Measurements from ENCODE around the gene ARHGAP26.
"Not testable (repeated sequence)": the region's sequence is repeated elsewhere in the genome, so short reads cannot be mapped to it uniquely, and the experiment has no call there.

ARHGAP26 gene

GRCh38 chr5:142970440-142971030 lies 200.4 kb downstream of the ARHGAP26 start:
- DNase-seq = no peak

GRCh38 chr5:142971303-142972013 lies 201.3 kb downstream of the ARHGAP26 start:
- DNase-seq = no peak

GRCh38 chr5:142972064-142972570 lies 201.9 kb downstream of the ARHGAP26 start:
- no peak for DNase-seq

GRCh38 chr5:142973932-142974331 lies 203.8 kb downstream of the ARHGAP26 start:
- no peak for DNase-seq

GRCh38 chr5:142974409-142974808 lies 204.2 kb downstream of the ARHGAP26 start:
- no peak for DNase-seq

GRCh38 chr5:142976861-142977260 lies 206.7 kb downstream of the ARHGAP26 start:
- DNase-seq = no peak

GRCh38 chr5:142977363-142978051 lies 207.3 kb downstream of the ARHGAP26 start:
- peak; percentile 77 for DNase-seq

- no peak for DNase-seq
Observed at GRCh38 chr5:142978252-142978651, 208.1 kb downstream of the ARHGAP26 start.

GRCh38 chr5:142978726-142979125 lies 208.5 kb downstream of the ARHGAP26 start:
- DNase-seq = no peak

GRCh38 chr5:142979636-142980035 lies 209.5 kb downstream of the ARHGAP26 start:
- no peak for DNase-seq

GRCh38 chr5:142981475-142981874 lies 211.3 kb downstream of the ARHGAP26 start:
- no peak for DNase-seq

GRCh38 chr5:142981886-142982820 lies 212.0 kb downstream of the ARHGAP26 start:
- DNase-seq = no peak

- no peak for DNase-seq
Observed at GRCh38 chr5:142982821-142983200, 212.6 kb downstream of the ARHGAP26 start.

GRCh38 chr5:142984011-142984410 lies 213.8 kb downstream of the ARHGAP26 start:
- no peak for DNase-seq

GRCh38 chr5:142984525-142984924 lies 214.3 kb downstream of the ARHGAP26 start:
- DNase-seq = no peak

- not testable (repeated sequence) for DNase-seq
Observed at GRCh38 chr5:142989270-142989669, 219.1 kb downstream of the ARHGAP26 start.

GRCh38 chr5:142990073-142990472 lies 219.9 kb downstream of the ARHGAP26 start:
- DNase-seq = not testable (repeated sequence)

GRCh38 chr5:142994218-142994617 lies 224.0 kb downstream of the ARHGAP26 start:
- no peak for DNase-seq

GRCh38 chr5:142995621-142996020 lies 225.4 kb downstream of the ARHGAP26 start:
- not testable (repeated sequence) for DNase-seq

- no peak for DNase-seq
Observed at GRCh38 chr5:142997591-142997990, 227.4 kb downstream of the ARHGAP26 start.

GRCh38 chr5:142998316-142999020 lies 228.3 kb downstream of the ARHGAP26 start:
- no peak for DNase-seq

- not testable (repeated sequence) for DNase-seq
Observed at GRCh38 chr5:143000551-143000950, 230.4 kb downstream of the ARHGAP26 start.
